Trophoblast cell (in vitro differentiated cells and primary cell): ENCODE data around the gene CASS4.

ENCODE experiments used
- DNase-seq, 2 donors: peaks; one replicate each; pipeline ENCODE4 v3.0.0-alpha.2; 2016
- H2AFZ ChIP-seq: 2 replicates; pipeline ENCODE4 v1.6.1; 2013; ENCODE audit warnings: low read length, moderate library complexity, mild to moderate bottlenecking; ENCODE audit not compliant: insufficient read depth, poor library complexity
- H2AK5ac ChIP-seq: 2 replicates; pipeline ENCODE4 v1.6.1; 2013; ENCODE audit warnings: mild to moderate bottlenecking, low read length
- H2BK120ac ChIP-seq: 2 replicates; pipeline ENCODE4 v1.6.1; 2013; ENCODE audit warnings: low read length, mild to moderate bottlenecking, moderate library complexity; ENCODE audit not compliant: insufficient read depth, poor library complexity
- H2BK12ac ChIP-seq: 2 replicates; pipeline ENCODE4 v1.6.1; 2013; ENCODE audit warnings: mild to moderate bottlenecking, low read length, moderate library complexity
- H2BK5ac ChIP-seq: 2 replicates; pipeline ENCODE4 v1.6.1; 2013; ENCODE audit warnings: low read length, low read depth, moderate library complexity, mild to moderate bottlenecking; ENCODE audit not compliant: poor library complexity
- H3K14ac ChIP-seq: 2 replicates; pipeline ENCODE4 v1.6.1; 2013; ENCODE audit warnings: mild to moderate bottlenecking, low read length
- H3K18ac ChIP-seq: 2 replicates; pipeline ENCODE4 v1.6.1; 2013; ENCODE audit warnings: mild to moderate bottlenecking, low read length
- H3K23ac ChIP-seq: 2 replicates; pipeline ENCODE4 v1.6.1; 2013; ENCODE audit warnings: low read length
- H3K27ac ChIP-seq: 2 replicates; pipeline ENCODE4 v1.5.1; 2013; ENCODE audit warnings: low read depth, mild to moderate bottlenecking, inconsistent platforms, low read length, moderate library complexity
- H3K27me3 ChIP-seq: 2 replicates; pipeline ENCODE4 v1.6.1; 2013; ENCODE audit warnings: inconsistent platforms, mild to moderate bottlenecking, low read length, moderate library complexity; ENCODE audit not compliant: insufficient read depth
- H3K36me3 ChIP-seq, 2 experiments: 1 replicate in 1 of 2; 2 replicates in 1 of 2; pipeline ENCODE4 v1.6.1; 2013; ENCODE audit warnings: low read length in 2 of 2, mild to moderate bottlenecking in 2 of 2, moderate library complexity in 1 of 2; ENCODE audit not compliant: insufficient read depth in 2 of 2, control insufficient read depth in 1 of 2
- H3K4ac ChIP-seq: 2 replicates; pipeline ENCODE4 v1.6.1; 2013; ENCODE audit warnings: low read depth, mild to moderate bottlenecking, low read length, moderate library complexity
- H3K4me1 ChIP-seq, 2 experiments: 1 replicate in 1 of 2; 2 replicates in 1 of 2; pipeline ENCODE4 v1.6.1; 2013; ENCODE audit warnings: low read length in 2 of 2, mild to moderate bottlenecking in 2 of 2, moderate library complexity in 1 of 2; ENCODE audit not compliant: insufficient read depth in 2 of 2, control insufficient read depth in 1 of 2
- H3K4me2 ChIP-seq: 2 replicates; pipeline ENCODE4 v1.6.1; 2013; ENCODE audit warnings: inconsistent platforms, mild to moderate bottlenecking, low read length, moderate library complexity
- H3K4me3 ChIP-seq: 2 replicates; pipeline ENCODE4 v1.5.1; 2013; ENCODE audit warnings: mild to moderate bottlenecking, low read depth, low read length, inconsistent platforms
- H3K79me1 ChIP-seq: one replicate; pipeline ENCODE4 v1.6.1; 2013; ENCODE audit warnings: low read length
- H3K79me2 ChIP-seq: 2 replicates; pipeline ENCODE4 v1.6.1; 2013; ENCODE audit warnings: low read length, mild to moderate bottlenecking; ENCODE audit not compliant: control insufficient read depth, insufficient read depth, poor library complexity
- H3K9ac ChIP-seq: 2 replicates; pipeline ENCODE4 v1.6.1; 2013; ENCODE audit warnings: mild to moderate bottlenecking, low read length
- H3K9me3 ChIP-seq: 2 replicates; pipeline ENCODE4 v1.6.1; 2013; ENCODE audit warnings: low read depth, mild to moderate bottlenecking, control low read depth, inconsistent platforms, low read length; ENCODE audit not compliant: insufficient read depth
- H4K12ac ChIP-seq: 2 replicates; pipeline ENCODE4 v1.6.1; 2013; ENCODE audit warnings: low read depth, mild to moderate bottlenecking, low read length, moderate library complexity
- H4K8ac ChIP-seq: 2 replicates; pipeline ENCODE4 v1.6.1; 2013; ENCODE audit warnings: low read depth, mild to moderate bottlenecking, low read length, moderate library complexity
- H4K91ac ChIP-seq: one replicate; pipeline ENCODE4 v1.6.1; 2013; ENCODE audit warnings: low read depth, mild to moderate bottlenecking, low read length, moderate library complexity
- WGBS: extraction: QIAGEN DNeasy Blood & Tissue Kit; methylation state at CpG from one replicate; pipeline ENCODE4 v1.1.7; 2013; ENCODE audit warnings: missing lambda C conversion rate; ENCODE audit not compliant: insufficient read length, insufficient coverage; ENCODE audit errors: extremely low coverage; 5-methylcytosine and 5-hydroxymethylcytosine counted together

CASS4 gene

DNA sequence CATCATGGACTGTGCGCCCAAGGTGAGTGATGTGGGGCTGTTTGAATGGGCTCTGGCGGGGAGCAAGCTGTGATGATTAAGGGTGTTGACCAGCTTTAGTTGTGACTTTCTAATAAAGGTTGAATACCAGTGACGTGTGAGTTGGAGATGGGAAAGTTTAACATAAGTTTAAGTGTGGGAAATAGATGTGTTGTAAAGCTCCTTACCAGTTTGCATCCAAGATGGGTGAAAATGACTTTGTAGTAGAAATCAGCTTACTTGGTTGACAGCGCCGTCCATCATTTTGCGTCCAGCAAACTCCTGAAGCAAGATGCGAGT lies 372 bp downstream of the CASS4 start:
- no peak overlapping the region for H3K14ac ChIP-seq
- no peak overlapping the region for H2AK5ac ChIP-seq
- no peak overlapping the region for H4K12ac ChIP-seq
- no peak overlapping the region for H4K91ac ChIP-seq
- H3K23ac ChIP-seq, result no peak overlapping the region
- H3K79me1 ChIP-seq, result no peaks in the 10 kb centered on the region
- H3K9me3 ChIP-seq, result no peaks in the 10 kb centered on the region
- H3K4me3 ChIP-seq, result no peak overlapping the region
- no peak overlapping the region for H2BK5ac ChIP-seq
- peaks cover 5 to 7% of the 10 kb centered on the region in 2 experiments for H3K36me3 ChIP-seq
- H3K18ac ChIP-seq, result no peak overlapping the region
- no peak for DNase-seq
- no peak overlapping the region for H2BK120ac ChIP-seq
- H2AFZ ChIP-seq, result no peak overlapping the region
- H4K8ac ChIP-seq, result no peak overlapping the region
- no peak overlapping the region for H2BK12ac ChIP-seq
- H3K79me2 ChIP-seq, result no peaks in the 10 kb centered on the region
- H3K4me1 ChIP-seq, result no peaks in the 10 kb centered on the region
- WGBS, result 100% methylated on average over 1 of the region's 7 CpGs
- no peaks in the 10 kb centered on the region for H3K27me3 ChIP-seq
- H3K27ac ChIP-seq, result no peak overlapping the region
- H3K4ac ChIP-seq, result no peak overlapping the region
- H3K4me2 ChIP-seq, result no peak overlapping the region
- no peak overlapping the region for H3K9ac ChIP-seq

DNA sequence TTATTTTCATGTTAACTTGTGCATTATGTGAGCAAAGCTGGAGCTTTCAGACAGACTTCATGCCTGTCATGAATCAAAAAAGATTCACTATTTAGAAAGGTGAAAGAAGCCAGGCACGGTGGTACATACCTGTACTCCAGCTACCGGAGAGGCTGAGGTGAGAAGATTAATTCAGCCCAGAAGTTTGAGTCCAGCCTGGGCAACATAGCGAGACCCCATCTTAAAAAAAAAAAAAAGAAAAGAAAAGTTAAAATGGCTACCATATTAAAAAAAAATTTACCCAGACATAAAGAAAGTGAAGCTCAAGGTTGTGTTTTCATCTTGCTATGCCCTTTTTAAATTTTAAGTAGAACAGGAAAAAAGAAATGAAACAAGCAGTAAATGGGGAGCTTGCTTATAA lies 889 bp downstream of the CASS4 start:
- Histone ChIP-seq H3K23ac (no peak overlapping the region), H2BK12ac (no peak overlapping the region), H3K27ac (no peak overlapping the region), H3K4me2 (no peak overlapping the region), H3K9ac (no peak overlapping the region), H2BK5ac (no peak overlapping the region), H3K4ac (no peak overlapping the region), H2BK120ac (no peak overlapping the region), H3K4me3 (no peak overlapping the region), H3K36me3 (peaks cover 2% of the 10 kb centered on the region in 2 experiments), H4K8ac (no peak overlapping the region), H3K4me1 (no peaks in the 10 kb centered on the region), H3K18ac (no peak overlapping the region), H2AK5ac (no peak overlapping the region), H3K79me1 (no peaks in the 10 kb centered on the region), H2AFZ (no peak overlapping the region), H3K9me3 (no peaks in the 10 kb centered on the region), H3K79me2 (no peaks in the 10 kb centered on the region), H3K14ac (no peak overlapping the region), H4K91ac (no peak overlapping the region), H3K27me3 (no peaks in the 10 kb centered on the region), H4K12ac (no peak overlapping the region)
- no CpG with 5 or more reads among the region's 3 CpGs for WGBS
- no peak for DNase-seq

DNA sequence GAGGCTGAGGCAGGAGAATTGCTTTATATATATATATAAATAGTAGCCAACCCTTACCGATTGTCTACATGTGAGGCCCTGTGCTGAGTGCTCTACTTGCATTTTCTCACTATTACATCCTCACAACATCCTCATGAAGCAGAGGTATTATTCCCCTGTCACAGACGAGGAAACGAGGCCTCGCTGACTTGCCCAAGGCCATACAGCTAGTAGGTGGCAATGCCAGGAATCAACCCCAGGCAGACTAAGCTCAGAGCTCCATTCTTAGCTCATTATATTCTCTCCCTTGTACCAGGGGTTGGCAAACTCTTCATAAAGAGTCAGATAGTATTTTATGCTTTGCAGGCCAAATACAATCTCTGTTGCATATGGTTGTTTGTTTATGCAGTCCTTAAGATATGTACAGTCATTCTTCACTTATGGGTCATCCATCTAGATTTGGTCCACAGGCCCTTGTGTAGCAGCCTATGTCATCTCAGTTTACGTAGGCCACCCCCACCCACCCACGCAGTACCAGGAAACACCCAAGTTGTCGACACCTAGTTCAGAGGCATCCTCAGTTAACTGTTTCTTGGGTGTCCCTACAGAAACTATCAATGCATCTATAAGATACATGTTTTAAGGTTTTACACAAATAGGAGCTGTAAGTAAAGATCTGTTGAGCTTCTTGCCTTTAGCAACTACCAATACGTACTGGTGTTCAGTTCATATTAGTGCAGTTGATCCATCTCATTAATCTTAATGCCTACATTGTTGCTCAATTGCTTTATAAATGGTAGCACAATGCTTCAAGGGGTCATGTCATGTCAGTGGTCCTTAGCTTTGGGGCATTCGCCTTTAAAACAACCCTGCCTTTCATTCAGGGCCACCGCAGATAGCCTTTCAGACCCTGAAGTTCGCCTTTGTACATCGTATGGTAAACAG lies 3.0 kb downstream of the CASS4 start:
- no peak overlapping the region for H2AFZ ChIP-seq
- H3K9me3 ChIP-seq, result no peaks in the 10 kb centered on the region
- no peaks in the 10 kb centered on the region for H3K79me1 ChIP-seq
- no peak overlapping the region for H2BK120ac ChIP-seq
- H4K91ac ChIP-seq, result no peak overlapping the region
- no peak overlapping the region for H3K4me2 ChIP-seq
- H3K14ac ChIP-seq, result no peak overlapping the region
- H2BK5ac ChIP-seq, result no peak overlapping the region
- no peak overlapping the region for H4K12ac ChIP-seq
- H3K36me3 ChIP-seq, result no peaks in the 10 kb centered on the region
- H3K23ac ChIP-seq, result no peak overlapping the region
- H3K18ac ChIP-seq, result no peak overlapping the region
- H2BK12ac ChIP-seq, result no peak overlapping the region
- no peak overlapping the region for H3K4ac ChIP-seq
- H3K4me1 ChIP-seq, result no peaks in the 10 kb centered on the region
- no peaks in the 10 kb centered on the region for H3K27me3 ChIP-seq
- H3K4me3 ChIP-seq, result no peak overlapping the region
- H3K27ac ChIP-seq, result no peak overlapping the region
- H3K79me2 ChIP-seq, result no peaks in the 10 kb centered on the region
- no CpG with 5 or more reads among the region's 12 CpGs for WGBS
- no peak for DNase-seq
- H2AK5ac ChIP-seq, result no peak overlapping the region
- H3K9ac ChIP-seq, result no peak overlapping the region
- no peak overlapping the region for H4K8ac ChIP-seq

DNA sequence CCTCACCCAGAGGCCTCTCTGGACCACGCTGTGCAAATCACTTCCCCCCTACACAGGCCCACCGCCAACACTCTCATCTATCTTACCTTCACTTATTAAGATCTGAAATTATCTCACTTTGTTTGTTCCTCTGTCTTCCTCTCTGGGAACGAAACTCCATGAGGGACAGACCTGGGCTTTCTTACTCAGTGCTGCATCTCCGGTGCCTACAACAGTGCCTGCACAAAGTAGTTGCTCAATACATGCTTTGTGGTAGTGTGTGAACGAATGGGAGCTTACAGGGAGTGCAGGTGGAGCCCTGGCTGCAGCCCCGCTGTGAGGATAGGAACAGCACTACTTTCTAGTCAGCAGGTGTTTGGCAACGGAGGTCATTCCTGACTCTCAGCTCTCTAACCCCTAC lies 5.3 kb downstream of the CASS4 start:
- H3K9me3 ChIP-seq, result no peaks in the 10 kb centered on the region
- H3K23ac ChIP-seq, result no peak overlapping the region
- no peak for DNase-seq
- H4K8ac ChIP-seq, result no peak overlapping the region
- H2AFZ ChIP-seq, result no peak overlapping the region
- WGBS, result no CpG with 5 or more reads among the region's 7 CpGs
- H3K4me1 ChIP-seq, result peaks cover 3 to 5% of the 10 kb centered on the region in 2 experiments
- H2BK5ac ChIP-seq, result no peak overlapping the region
- no peaks in the 10 kb centered on the region for H3K36me3 ChIP-seq
- H2BK12ac ChIP-seq, result no peak overlapping the region
- no peak overlapping the region for H3K4ac ChIP-seq
- no peak overlapping the region for H3K14ac ChIP-seq
- no peaks in the 10 kb centered on the region for H3K27me3 ChIP-seq
- H2AK5ac ChIP-seq, result no peak overlapping the region
- no peak overlapping the region for H3K4me2 ChIP-seq
- no peak overlapping the region for H2BK120ac ChIP-seq
- no peak overlapping the region for H3K27ac ChIP-seq
- H4K12ac ChIP-seq, result no peak overlapping the region
- no peaks in the 10 kb centered on the region for H3K79me2 ChIP-seq
- no peak overlapping the region for H4K91ac ChIP-seq
- no peak overlapping the region for H3K18ac ChIP-seq
- H3K4me3 ChIP-seq, result no peak overlapping the region
- H3K9ac ChIP-seq, result no peak overlapping the region
- no peaks in the 10 kb centered on the region for H3K79me1 ChIP-seq
